Transverse colon (tissue), 4 donors: ENCODE results near the gene EDEM1.

Source experiments
- CTCF ChIP-seq, 5 experiments: fragments of 200-600 bp in 3 of 5; fragments of 450-650 bp in 2 of 5; sonication (generic) in 3 of 5; IDR thresholded peaks; 1 replicate in 2 of 5; 2 replicates in 3 of 5; pipeline ENCODE4 v1.5.1; 2016 to 2017; ENCODE audit warnings: antibody characterized with exemption in 5 of 5, inconsistent platforms in 3 of 5, mild to moderate bottlenecking in 2 of 5, moderate library complexity in 1 of 5
- POLR2A ChIP-seq: fragments of 450-650 bp; IDR thresholded peaks from one replicate; pipeline ENCODE4 v1.6.1; 2016; ENCODE audit warnings: antibody characterized with exemption, mild to moderate bottlenecking, moderate library complexity
- POLR2AphosphoS5 ChIP-seq, 3 donors: sonication (generic); formaldehyde crosslinking; IDR thresholded peaks; one replicate each; pipeline ENCODE4 v1.6.1; 2016; ENCODE audit warnings: antibody characterized with exemption in 3 of 3

DNA sequence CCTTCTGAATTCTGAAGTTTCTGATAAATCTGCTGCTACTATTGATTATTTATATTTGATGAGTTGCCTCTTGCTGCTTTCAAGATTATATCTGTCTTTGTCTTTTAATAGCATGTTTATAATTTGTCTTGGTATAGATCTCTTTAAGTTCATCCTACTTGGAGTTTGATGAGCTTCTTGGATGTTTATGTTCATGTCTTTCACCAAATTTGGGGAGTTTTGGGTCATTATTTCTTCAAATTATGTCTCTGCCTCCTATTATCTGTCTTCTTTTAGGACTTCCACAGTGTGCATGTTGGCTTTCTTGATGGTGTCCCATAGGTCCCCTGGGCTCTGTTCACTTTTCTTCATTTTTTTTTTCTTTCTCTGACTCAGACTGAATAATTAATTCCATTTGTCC, 32.3 kb upstream of the EDEM1 start:
- no peak for TF ChIP-seq POLR2A
- no peak for TF ChIP-seq POLR2AphosphoS5 (IDR thresholded peaks at IDR 0.05)
- TF ChIP-seq CTCF (IDR thresholded peaks at IDR 0.05): no peak
